Natural killer cell treated with Interleukin-12 subunit alpha and Interleukin-12 subunit beta and Interleukin-15 and Interleukin-18, amount 100 ng/mL, for 72 hours (primary cell): ENCODE results near the gene PARVB. TPM values are rescaled to one million over a fixed set of nuclear protein-coding genes. Genes with fewer than 3 reads are reported as not detected.

Source experiments
- ATAC-seq, 2 donors: fragments of 150-1000 bp; cut with Tn5 transposase in 1 of 2; sonication (Bioruptor Pico), chemical (Tn5 transposase) in 1 of 2; 2 replicates each; pipeline ENCODE4 v1.10.0; 2021
- DNase-seq: peaks from one replicate; pipeline ENCODE4 v3.0.0; 2022; ENCODE audit warnings: low spot score
- H3K27ac Mint-ChIP-seq, 2 donors: 1 replicate in 1 of 2; 2 replicates in 1 of 2; pipeline ENCODE4 v1.8.0; 2022; ENCODE audit warnings: mixed read lengths in 2 of 2, mild to moderate bottlenecking in 1 of 2, moderate library complexity in 1 of 2
- H3K27me3 Mint-ChIP-seq, 2 donors: 1 replicate in 1 of 2; 2 replicates in 1 of 2; pipeline ENCODE4 v1.8.0; 2022; ENCODE audit warnings: mixed read lengths in 2 of 2
- H3K36me3 Mint-ChIP-seq: one replicate; pipeline ENCODE4 v1.8.0; 2022; ENCODE audit warnings: mixed read lengths
- H3K4me1 Mint-ChIP-seq, 2 donors: 1 replicate in 1 of 2; 2 replicates in 1 of 2; pipeline ENCODE4 v1.8.0; 2022; ENCODE audit warnings: low read depth in 2 of 2, mixed read lengths in 2 of 2, mild to moderate bottlenecking in 1 of 2
- H3K4me3 Mint-ChIP-seq: one replicate; pipeline ENCODE4 v1.8.0; 2022; ENCODE audit warnings: mixed read lengths
- H3K9me3 Mint-ChIP-seq: 2 replicates; pipeline ENCODE4 v1.8.0; 2022; ENCODE audit warnings: mixed read lengths
- total RNA-seq, 2 donors: library from RNA; stranded (reverse); gene quantifications; one replicate each; pipeline ENCODE4 v1.2.3, GENCODE V29; 2022

Gene PARVB
- total RNA-seq, 2 donors from 2014 or later = 16.9 to 61.3 TPM

GRCh38 chr22:44086271-44087088 lies 62.4 kb downstream of the PARVB start:
- Mint-ChIP-seq H3K27me3 (no peaks in the 10 kb centered on the region), H3K4me1 (no peaks in the 10 kb centered on the region), H3K36me3 (no peaks in the 10 kb centered on the region), H3K27ac (no peak overlapping the region), H3K4me3 (no peak overlapping the region), H3K9me3 (no peaks in the 10 kb centered on the region)
- ATAC-seq (no peak), DNase-seq (no peak)

- H3K9me3 Mint-ChIP-seq = no peaks in the 10 kb centered on the region
- no peaks in the 10 kb centered on the region for H3K36me3 Mint-ChIP-seq
- DNase-seq (no peak), ATAC-seq (no peak)
- H3K4me3 Mint-ChIP-seq = no peak overlapping the region
- H3K27ac Mint-ChIP-seq = no peak overlapping the region
- no peaks in the 10 kb centered on the region for H3K4me1 Mint-ChIP-seq
- H3K27me3 Mint-ChIP-seq = no peaks in the 10 kb centered on the region
Observed at GRCh38 chr22:44087089-44087430, 63.0 kb downstream of the PARVB start.

- ATAC-seq (no peak), DNase-seq (no peak)
- H3K9me3 Mint-ChIP-seq = no peaks in the 10 kb centered on the region
- no peak overlapping the region for H3K4me3 Mint-ChIP-seq
- H3K36me3 Mint-ChIP-seq = no peaks in the 10 kb centered on the region
- no peaks in the 10 kb centered on the region for H3K27me3 Mint-ChIP-seq
- no peaks in the 10 kb centered on the region for H3K4me1 Mint-ChIP-seq
- H3K27ac Mint-ChIP-seq = no peak overlapping the region
Observed at GRCh38 chr22:44088976-44089570, 65.0 kb downstream of the PARVB start.

GRCh38 chr22:44089717-44090570 lies 65.8 kb downstream of the PARVB start:
- Mint-ChIP-seq H3K4me3 (no peak overlapping the region), H3K27ac (no peak overlapping the region), H3K4me1 (no peaks in the 10 kb centered on the region), H3K9me3 (no peaks in the 10 kb centered on the region), H3K27me3 (no peaks in the 10 kb centered on the region), H3K36me3 (no peaks in the 10 kb centered on the region)
- DNase-seq (no peak), ATAC-seq (no peak)

- no peaks in the 10 kb centered on the region for H3K36me3 Mint-ChIP-seq
- H3K4me1 Mint-ChIP-seq = no peaks in the 10 kb centered on the region
- H3K9me3 Mint-ChIP-seq = no peaks in the 10 kb centered on the region
- H3K27me3 Mint-ChIP-seq = no peaks in the 10 kb centered on the region
- H3K4me3 Mint-ChIP-seq = no peak overlapping the region
- no peak overlapping the region for H3K27ac Mint-ChIP-seq
- ATAC-seq (no peak), DNase-seq (no peak)
Observed at GRCh38 chr22:44090571-44090905, 66.4 kb downstream of the PARVB start.

GRCh38 chr22:44091021-44091721 lies 67.1 kb downstream of the PARVB start:
- Mint-ChIP-seq H3K4me1 (no peaks in the 10 kb centered on the region), H3K36me3 (no peaks in the 10 kb centered on the region), H3K27ac (no peak overlapping the region), H3K27me3 (no peaks in the 10 kb centered on the region), H3K4me3 (no peak overlapping the region), H3K9me3 (no peaks in the 10 kb centered on the region)
- no peak for DNase-seq
- no peak for ATAC-seq

- Mint-ChIP-seq H3K27ac (no peak overlapping the region), H3K4me3 (no peak overlapping the region), H3K27me3 (no peaks in the 10 kb centered on the region), H3K4me1 (no peaks in the 10 kb centered on the region), H3K36me3 (no peaks in the 10 kb centered on the region), H3K9me3 (no peaks in the 10 kb centered on the region)
- ATAC-seq = no peak
- DNase-seq = no peak
Observed at GRCh38 chr22:44091751-44092150, 67.6 kb downstream of the PARVB start.

GRCh38 chr22:44092636-44093220 lies 68.6 kb downstream of the PARVB start:
- no peaks in the 10 kb centered on the region for H3K27me3 Mint-ChIP-seq
- no peak for ATAC-seq

GRCh38 chr22:44093791-44094190 lies 69.7 kb downstream of the PARVB start:
- Mint-ChIP-seq H3K9me3 (no peaks in the 10 kb centered on the region), H3K27ac (no peak overlapping the region), H3K36me3 (no peaks in the 10 kb centered on the region), H3K4me3 (no peak overlapping the region), H3K4me1 (no peaks in the 10 kb centered on the region), H3K27me3 (no peaks in the 10 kb centered on the region)
- ATAC-seq = no peak
- DNase-seq = no peak

More at GRCh38 chr22:44092636-44093220, 68.6 kb downstream of the PARVB start:
- Mint-ChIP-seq H3K9me3 (no peaks in the 10 kb centered on the region), H3K4me3 (no peak overlapping the region), H3K27ac (no peak overlapping the region), H3K36me3 (no peaks in the 10 kb centered on the region), H3K4me1 (no peaks in the 10 kb centered on the region)
- no peak for DNase-seq

GRCh38 chr22:44094751-44095302 lies 70.7 kb downstream of the PARVB start:
- no peaks in the 10 kb centered on the region for H3K27me3 Mint-ChIP-seq
- H3K36me3 Mint-ChIP-seq = no peaks in the 10 kb centered on the region
- H3K4me1 Mint-ChIP-seq = no peaks in the 10 kb centered on the region
- no peak overlapping the region for H3K4me3 Mint-ChIP-seq
- ATAC-seq = no peak
- no peak overlapping the region for H3K27ac Mint-ChIP-seq
- no peaks in the 10 kb centered on the region for H3K9me3 Mint-ChIP-seq
- DNase-seq = no peak

GRCh38 chr22:44096736-44097135 lies 72.6 kb downstream of the PARVB start:
- no peaks in the 10 kb centered on the region for H3K4me1 Mint-ChIP-seq
- DNase-seq (peak; percentile 5), ATAC-seq (no peak)
- no peaks in the 10 kb centered on the region for H3K36me3 Mint-ChIP-seq
- no peak overlapping the region for H3K4me3 Mint-ChIP-seq
- no peaks in the 10 kb centered on the region for H3K27me3 Mint-ChIP-seq
- no peaks in the 10 kb centered on the region for H3K9me3 Mint-ChIP-seq
- H3K27ac Mint-ChIP-seq = no peak overlapping the region

GRCh38 chr22:44097263-44098020 lies 73.3 kb downstream of the PARVB start:
- H3K36me3 Mint-ChIP-seq = no peaks in the 10 kb centered on the region
- no peak overlapping the region for H3K27ac Mint-ChIP-seq
- H3K4me3 Mint-ChIP-seq = no peak overlapping the region
- no peaks in the 10 kb centered on the region for H3K9me3 Mint-ChIP-seq
- ATAC-seq (peak in 1 of 2 donors; percentile 30), DNase-seq (peak; percentile 58)
- no peaks in the 10 kb centered on the region for H3K27me3 Mint-ChIP-seq
- H3K4me1 Mint-ChIP-seq = no peaks in the 10 kb centered on the region
